Stomach (tissue), 9 donors: Measurements from ENCODE around the gene CHST11. TPM values are rescaled to one million over a fixed set of nuclear protein-coding genes. Genes with fewer than 3 reads are reported as not detected.

Experiments
- DNase-seq, 2 donors: peaks; one replicate each; pipeline versions ENCODE4 v3.0.0 to v3.0.0-alpha.2; 2013 to 2019
- H3K27ac ChIP-seq, 5 donors: fragments of 200-600 bp in 4 of 5; sonication (generic) in 4 of 5; one replicate each; pipeline ENCODE4 v1.5.1; 2013 to 2019; ENCODE audit warnings: mild to moderate bottlenecking in 1 of 5, moderate library complexity in 1 of 5
- H3K27me3 ChIP-seq, 3 donors: fragments of 200-600 bp; sonication (generic); one replicate each; pipeline ENCODE4 v1.5.1; 2017 to 2019; ENCODE audit warnings: mixed run types in 1 of 3
- H3K36me3 ChIP-seq, 4 donors: fragments of 200-600 bp; sonication (generic); 1 replicate in 3 of 4; 2 replicates in 1 of 4; pipeline ENCODE4 v1.5.1; 2016 to 2019
- H3K4me1 ChIP-seq, 4 donors: fragments of 200-600 bp; sonication (generic); one replicate each; pipeline ENCODE4 v1.5.1; 2016 to 2019
- H3K4me3 ChIP-seq, 4 donors: fragments of 200-600 bp; sonication (generic) in 3 of 4; one replicate each; pipeline ENCODE4 v1.5.1; 2016 to 2019; ENCODE audit warnings: mild to moderate bottlenecking in 1 of 4
- H3K9me3 ChIP-seq, 4 donors: fragments of 200-600 bp; sonication (generic); one replicate each; pipeline ENCODE4 v1.5.1; 2016 to 2019
- CTCF ChIP-seq, 7 experiments: fragments of 450-650 bp in 4 of 7; fragments of 200-600 bp in 3 of 7; sonication (generic) in 3 of 7; IDR thresholded peaks; one replicate each; pipeline ENCODE4 v1.5.1; 2016 to 2019; ENCODE audit warnings: antibody characterized with exemption in 7 of 7, control low read depth in 2 of 7, mild to moderate bottlenecking in 1 of 7
- EP300 ChIP-seq: sonication (generic); formaldehyde crosslinking; IDR thresholded peaks from one replicate; pipeline ENCODE4 v1.6.1; 2017; ENCODE audit warnings: antibody characterized with exemption
- POLR2A ChIP-seq, 4 donors: fragments of 450-650 bp; IDR thresholded peaks; one replicate each; pipeline ENCODE4 v1.6.1; 2016; ENCODE audit warnings: antibody characterized with exemption in 4 of 4, control low read depth in 2 of 4, mild to moderate bottlenecking in 1 of 4, moderate library complexity in 1 of 4
- POLR2AphosphoS5 ChIP-seq, 3 donors: sonication (generic); formaldehyde crosslinking; IDR thresholded peaks; one replicate each; pipeline ENCODE4 v1.6.1; 2016; ENCODE audit warnings: antibody characterized with exemption in 3 of 3
- whole genome bisulfite sequencing, 5 donors: extraction: QIAGEN DNeasy Blood & Tissue Kit in 3 of 5; methylation state at CpG; one replicate each; pipeline versions ENCODE4 v1.1.5 to v1.1.7; 2013 to 2018; 5-methylcytosine and 5-hydroxymethylcytosine counted together
- intact Hi-C: fragments of 100-400 bp; cut with DNase I; formaldehyde crosslinking; loops from one replicate; pipeline ENCODE4 v1.15.1; 2023; ENCODE audit warnings: low total_unique reads
- polyA plus RNA-seq, 3 donors: library from polyadenylated mRNA; stranded (reverse); fragments of 200-250 nt; gene quantifications; one replicate each; pipeline ENCODE4 v1.2.3, GENCODE V29; 2013
- total RNA-seq, 5 donors: library from RNA; depleted of rRNA; stranded (reverse); fragments of >200 nt; gene quantifications; one replicate each; pipeline versions ENCODE4 v1.1.0 to v1.2.3, GENCODE V29; 2014 to 2016
- donor health status: healthy with polysubstance abuse.
- donor health status: Bipolar disorder and iron deficiency.
- donor health status: healthy.

The CHST11 gene
- total and polyA plus RNA-seq, 8 donors = 2.3 to 192 (median 18.6) TPM

- 60 to 82% (median 63%) methylated on average over 4 of the region's 4 CpGs for WGBS, 5 donors
- H3K27ac ChIP-seq = no peak overlapping the region
Observed at GRCh38 chr12:104583301-104583700, 126.6 kb downstream of the CHST11 start.

GRCh38 chr12:104585448-104586055, 128.8 kb downstream of the CHST11 start:
- TF ChIP-seq POLR2A (IDR thresholded peaks at IDR 0.05) = no peak
- TF ChIP-seq EP300 = no peak
- TF ChIP-seq POLR2AphosphoS5 (IDR thresholded peaks at IDR 0.05) = no peak
- TF ChIP-seq CTCF (IDR thresholded peaks at IDR 0.05) = no peak
- Histone ChIP-seq H3K36me3 (no peaks in the 10 kb centered on the region), H3K27ac (no peak overlapping the region), H3K27me3 (no peaks in the 10 kb centered on the region), H3K4me1 (peaks cover 0 to 17% (median 10%) of the 10 kb centered on the region in 4 donors), H3K9me3 (no peaks in the 10 kb centered on the region), H3K4me3 (no peak overlapping the region)
- WGBS, 5 donors = 82 to 100% (median 95%) methylated on average over 4 of the region's 4 CpGs
- intact Hi-C loops = no loop called here
- DNase-seq = no peak

More at GRCh38 chr12:104583301-104583700, 126.6 kb downstream of the CHST11 start:
- Histone ChIP-seq H3K4me1 (peaks cover 4 to 35% (median 18%) of the 10 kb centered on the region in 4 donors), H3K9me3 (no peaks in the 10 kb centered on the region), H3K27me3 (no peaks in the 10 kb centered on the region), H3K4me3 (no peak overlapping the region), H3K36me3 (no peaks in the 10 kb centered on the region)
- intact Hi-C loops = no loop called here
- no peak for TF ChIP-seq POLR2AphosphoS5 (IDR thresholded peaks at IDR 0.05)
- TF ChIP-seq CTCF (IDR thresholded peaks at IDR 0.05) = no peak
- no peak for TF ChIP-seq POLR2A (IDR thresholded peaks at IDR 0.05)
- TF ChIP-seq EP300 = no peak
- no peak for DNase-seq

- Histone ChIP-seq H3K27me3 (no peaks in the 10 kb centered on the region), H3K4me3 (no peak overlapping the region), H3K4me1 (peaks cover 0 to 11% (median 5%) of the 10 kb centered on the region in 4 donors), H3K9me3 (no peaks in the 10 kb centered on the region), H3K36me3 (no peaks in the 10 kb centered on the region), H3K27ac (no peak overlapping the region)
- intact Hi-C loops = no loop called here
- no peak for DNase-seq
- 58 to 70% (median 62%) methylated on average over 7 of the region's 7 CpGs for WGBS, 5 donors
- TF ChIP-seq POLR2A (IDR thresholded peaks at IDR 0.05) = no peak
- TF ChIP-seq POLR2AphosphoS5 (IDR thresholded peaks at IDR 0.05) = no peak
- TF ChIP-seq CTCF (IDR thresholded peaks at IDR 0.05) = no peak
- TF ChIP-seq EP300 = no peak
Observed at GRCh38 chr12:104586351-104586919, 129.7 kb downstream of the CHST11 start.

GRCh38 chr12:104588047-104588920, 131.5 kb downstream of the CHST11 start:
- WGBS, 5 donors = 80 to 95% (median 91%) methylated on average over 11 of the region's 11 CpGs

More at GRCh38 chr12:104588047-104588920, 131.5 kb downstream of the CHST11 start:
- no peak for DNase-seq
- TF ChIP-seq EP300 (no peak), POLR2AphosphoS5 (IDR thresholded peaks at IDR 0.05) (no peak), POLR2A (IDR thresholded peaks at IDR 0.05) (no peak), CTCF (IDR thresholded peaks at IDR 0.05) (no peak)
- Histone ChIP-seq H3K27me3 (no peaks in the 10 kb centered on the region), H3K4me1 (peaks cover 0 to 12% (median 5%) of the 10 kb centered on the region in 4 donors), H3K4me3 (no peak overlapping the region), H3K9me3 (no peaks in the 10 kb centered on the region), H3K36me3 (no peaks in the 10 kb centered on the region), H3K27ac (no peak overlapping the region)
- intact Hi-C loops = no loop called here
